ENCODE measurements around the gene PAK4.
A peak's percentile ranks its signal among the peaks of the same experiment; 100 is the strongest.
"Not testable (repeated sequence)": the region's sequence is repeated elsewhere in the genome, so short reads cannot be mapped to it uniquely, and the experiment has no call there.

The PAK4 gene

GRCh38 chr19:39212375-39212742 is 86.8 kb downstream of the PAK4 start:
- DNase-seq = peak; percentile 59

DNA sequence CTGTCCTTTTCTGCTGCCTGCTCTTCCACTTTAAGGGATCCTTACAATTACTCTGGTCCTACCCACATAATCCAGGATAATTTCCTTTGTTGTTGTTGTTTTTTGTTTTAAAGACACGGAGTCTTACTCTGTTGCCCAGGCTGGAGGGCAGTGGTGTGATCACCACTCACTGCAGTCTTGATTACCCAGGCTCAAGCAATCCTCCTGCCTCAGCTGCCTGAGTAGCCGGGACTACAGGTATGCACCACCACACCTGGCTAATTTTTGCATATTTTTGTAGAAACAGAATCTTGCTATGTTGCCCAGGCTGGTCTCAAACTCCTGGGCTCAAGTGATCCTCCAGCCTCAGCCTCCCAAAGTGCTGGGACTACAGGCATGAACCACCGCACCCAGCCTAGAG is 89.7 kb downstream of the PAK4 start:
- DNase-seq = not testable (repeated sequence)

DNA sequence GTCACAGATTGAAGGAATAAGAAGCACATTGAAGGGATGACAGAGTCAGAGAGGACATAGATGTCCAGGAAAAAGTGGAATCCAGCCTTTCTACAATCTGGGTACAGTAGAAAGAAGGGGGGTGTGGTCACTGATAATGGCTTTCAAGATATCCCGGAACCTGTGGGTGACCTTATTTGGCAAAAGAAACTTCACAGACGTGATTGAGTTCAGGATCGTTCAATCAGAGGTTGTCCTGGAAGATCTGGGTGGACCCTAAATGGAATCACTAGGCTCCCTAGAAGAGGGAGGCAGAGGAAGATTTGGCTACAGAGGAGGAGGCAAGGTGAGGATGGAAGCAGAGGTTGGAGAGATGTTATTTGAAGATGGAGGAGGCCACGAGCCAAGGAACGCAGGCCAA is 91.5 kb downstream of the PAK4 start:
- no peak for DNase-seq

GRCh38 chr19:39218230-39219007 is 92.8 kb downstream of the PAK4 start:
- no peak for DNase-seq

DNA sequence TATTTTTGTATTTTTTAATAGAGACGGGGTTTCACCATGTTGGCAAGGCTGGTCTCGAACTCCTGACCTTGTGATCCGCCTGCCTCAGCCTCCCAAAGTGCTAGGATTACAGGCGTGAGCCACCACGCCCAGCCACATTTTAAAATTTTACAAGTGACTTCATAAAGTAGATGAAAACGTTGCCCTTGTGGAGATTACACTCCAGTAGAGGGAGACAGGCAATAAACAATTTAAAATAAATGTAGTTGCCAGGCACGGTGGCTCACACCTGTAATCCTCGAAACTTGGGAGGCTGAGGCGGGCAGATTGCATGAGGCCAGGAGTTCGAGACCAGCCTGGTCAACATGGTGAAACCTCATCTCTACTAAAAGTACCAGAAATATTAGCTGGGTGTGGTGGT is 93.5 kb downstream of the PAK4 start:
- not testable (repeated sequence) for DNase-seq

- peak; percentile 13 for DNase-seq
Measured at GRCh38 chr19:39223703-39224279, 98.2 kb downstream of the PAK4 start.

- DNase-seq = no peak
Measured at GRCh38 chr19:39224910-39225309, 99.3 kb downstream of the PAK4 start.
